CD4-positive, alpha-beta T cell treated with Interleukin-15 for 4 hours (primary cell): Measurements from ENCODE around the gene HAND1.

Source experiments
- DNase-seq: peaks from one replicate; pipeline ENCODE4 v3.0.0-alpha.2; 2020; ENCODE audit warnings: low spot score

The HAND1 gene

GRCh38 chr5:154505567-154505966, 27.5 kb upstream of the HAND1 start:
- no peak for DNase-seq

- DNase-seq, result no peak
These were observed 25.6 kb upstream of the HAND1 start for GRCh38 chr5:154503698-154504039.

- no peak for DNase-seq
These were observed 24.2 kb upstream of the HAND1 start for GRCh38 chr5:154502180-154502579.

DNA sequence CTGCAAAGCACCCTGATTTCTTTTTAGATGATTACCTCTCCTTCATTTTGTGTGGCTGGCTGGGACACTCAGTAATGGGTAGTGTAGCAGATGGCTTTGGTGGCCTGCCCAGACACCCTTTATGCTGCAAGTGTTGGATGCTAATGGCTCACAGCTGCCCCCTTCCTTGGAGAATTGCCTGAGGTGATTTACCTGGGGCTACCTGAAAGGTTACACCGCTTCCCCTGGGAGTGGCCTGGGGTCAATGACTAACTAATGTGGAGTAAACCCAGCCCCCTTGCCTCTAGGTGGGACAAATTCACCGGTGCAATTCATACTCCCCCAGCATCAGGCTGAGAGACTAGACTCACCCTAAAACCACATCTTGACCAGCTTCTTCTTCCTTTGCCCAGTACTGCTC, 23.5 kb upstream of the HAND1 start:
- DNase-seq, result no peak

GRCh38 chr5:154498994-154499393, 21.0 kb upstream of the HAND1 start:
- no peak for DNase-seq

GRCh38 chr5:154498591-154498990, 20.6 kb upstream of the HAND1 start:
- DNase-seq, result no peak

DNA sequence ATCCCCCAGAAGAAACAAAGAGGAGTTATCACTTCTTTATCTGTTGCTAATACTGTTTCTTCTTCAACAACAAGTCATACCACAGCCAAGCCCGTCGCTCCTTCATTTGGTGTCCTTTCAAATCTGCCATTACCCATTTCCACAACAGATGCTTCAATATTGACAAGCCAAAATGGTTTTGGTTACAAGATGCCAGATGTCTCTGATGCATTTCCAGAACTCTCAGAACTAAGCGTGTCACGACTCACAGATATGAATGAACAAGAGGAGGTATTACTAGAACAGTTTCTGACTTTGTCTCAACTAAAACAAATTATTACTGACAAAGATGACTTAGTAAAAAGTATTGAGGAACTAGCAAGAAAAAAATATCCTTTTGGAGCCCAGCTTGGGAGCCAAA, 16.0 kb upstream of the HAND1 start:
- DNase-seq, result no peak

GRCh38 chr5:154493274-154493673, 15.2 kb upstream of the HAND1 start:
- DNase-seq, result no peak

GRCh38 chr5:154491941-154492340, 13.9 kb upstream of the HAND1 start:
- no peak for DNase-seq

GRCh38 chr5:154487541-154487940, 9.5 kb upstream of the HAND1 start:
- DNase-seq, result no peak

GRCh38 chr5:154486427-154486866, 8.4 kb upstream of the HAND1 start:
- no peak for DNase-seq

- DNase-seq, result no peak
These were observed 7.9 kb upstream of the HAND1 start for GRCh38 chr5:154485850-154486426.

DNA sequence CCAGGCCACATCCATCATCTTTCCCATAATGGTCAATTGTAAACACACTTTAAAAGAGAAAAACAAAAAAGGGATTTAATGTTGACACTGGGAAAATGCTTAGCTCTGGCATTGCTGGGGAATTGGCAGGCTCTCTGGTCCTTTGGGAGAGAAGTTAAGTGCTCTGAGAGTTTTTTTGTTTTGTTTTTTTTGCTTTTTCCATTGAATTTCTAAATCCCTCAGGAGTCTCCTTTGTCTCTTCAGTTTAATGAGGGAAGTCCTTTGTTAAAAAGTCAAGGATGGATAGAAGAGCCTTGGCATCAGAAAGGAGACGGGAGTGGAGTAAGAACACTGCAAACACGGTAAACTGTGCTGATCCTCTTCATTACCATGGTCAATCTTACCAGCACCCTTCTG, 7.1 kb upstream of the HAND1 start:
- DNase-seq, result no peak

DNA sequence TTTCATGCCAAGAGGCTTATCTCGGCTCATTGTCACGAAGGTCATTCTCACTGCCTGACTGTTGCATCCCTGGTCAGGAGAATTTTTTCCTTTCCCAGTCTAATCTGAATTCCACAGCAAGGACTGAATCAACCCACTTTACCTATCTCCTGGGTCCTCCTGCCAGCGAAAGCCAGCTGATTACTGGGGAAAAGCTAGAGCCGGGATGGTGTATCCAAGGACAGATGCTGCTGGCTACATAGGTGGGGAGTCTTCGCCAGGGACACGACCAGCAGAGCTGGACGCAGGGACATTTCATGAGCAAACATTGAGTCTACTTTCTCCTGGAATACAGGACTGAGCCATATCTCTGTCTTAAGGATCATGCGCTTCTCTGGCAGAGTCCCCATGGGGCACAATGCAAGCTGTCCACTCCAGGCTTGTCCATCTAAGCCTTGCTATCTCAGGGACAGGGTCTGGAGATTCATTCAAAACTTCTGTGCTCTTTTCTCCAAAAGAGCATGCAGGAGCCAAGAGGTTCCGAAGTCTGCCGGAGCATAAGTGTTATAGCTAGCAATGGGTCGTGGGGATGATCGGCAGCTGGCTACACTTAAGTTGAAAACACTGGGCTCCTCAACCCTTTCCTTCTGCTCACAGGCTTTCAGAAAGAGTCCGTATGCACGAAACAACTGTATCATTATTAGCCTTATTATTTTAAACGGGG, 6.5 kb upstream of the HAND1 start:
- DNase-seq, result no peak

DNA sequence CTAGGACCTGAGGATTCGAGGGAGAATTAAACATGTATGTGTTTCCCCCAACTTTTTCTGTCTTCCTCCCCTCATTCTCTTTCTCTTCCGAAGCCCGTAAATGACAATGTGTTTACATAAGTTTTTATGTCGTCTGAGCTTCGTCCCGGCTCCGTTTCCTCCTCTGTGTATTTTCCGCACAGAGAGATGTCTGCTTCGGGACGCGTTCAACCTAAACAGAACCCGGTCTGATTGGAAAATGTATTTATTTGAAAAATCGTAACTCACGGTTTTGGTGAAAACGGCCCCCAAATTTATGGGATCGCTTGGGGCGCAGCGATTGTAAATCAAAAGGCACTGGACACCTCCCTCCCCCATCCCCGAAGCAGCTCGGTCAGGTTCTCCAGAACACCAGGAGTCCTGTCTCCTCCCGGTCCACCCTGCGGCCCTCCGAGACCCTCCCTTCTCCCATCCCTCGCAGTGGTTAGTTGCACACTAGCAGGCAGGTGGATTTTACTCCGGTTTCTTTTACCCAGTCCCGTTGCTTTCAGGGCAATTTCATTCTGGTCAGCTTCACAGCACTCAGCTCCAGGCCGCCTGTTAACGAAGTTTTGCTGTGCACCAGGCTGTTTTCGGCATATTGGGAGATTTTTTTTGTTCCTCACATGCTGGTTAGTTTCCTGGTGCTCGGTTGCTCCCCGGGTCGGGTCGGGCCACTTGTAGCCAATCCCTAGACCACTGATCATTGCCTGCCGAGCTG, 5.8 kb upstream of the HAND1 start:
- no peak for DNase-seq

DNA sequence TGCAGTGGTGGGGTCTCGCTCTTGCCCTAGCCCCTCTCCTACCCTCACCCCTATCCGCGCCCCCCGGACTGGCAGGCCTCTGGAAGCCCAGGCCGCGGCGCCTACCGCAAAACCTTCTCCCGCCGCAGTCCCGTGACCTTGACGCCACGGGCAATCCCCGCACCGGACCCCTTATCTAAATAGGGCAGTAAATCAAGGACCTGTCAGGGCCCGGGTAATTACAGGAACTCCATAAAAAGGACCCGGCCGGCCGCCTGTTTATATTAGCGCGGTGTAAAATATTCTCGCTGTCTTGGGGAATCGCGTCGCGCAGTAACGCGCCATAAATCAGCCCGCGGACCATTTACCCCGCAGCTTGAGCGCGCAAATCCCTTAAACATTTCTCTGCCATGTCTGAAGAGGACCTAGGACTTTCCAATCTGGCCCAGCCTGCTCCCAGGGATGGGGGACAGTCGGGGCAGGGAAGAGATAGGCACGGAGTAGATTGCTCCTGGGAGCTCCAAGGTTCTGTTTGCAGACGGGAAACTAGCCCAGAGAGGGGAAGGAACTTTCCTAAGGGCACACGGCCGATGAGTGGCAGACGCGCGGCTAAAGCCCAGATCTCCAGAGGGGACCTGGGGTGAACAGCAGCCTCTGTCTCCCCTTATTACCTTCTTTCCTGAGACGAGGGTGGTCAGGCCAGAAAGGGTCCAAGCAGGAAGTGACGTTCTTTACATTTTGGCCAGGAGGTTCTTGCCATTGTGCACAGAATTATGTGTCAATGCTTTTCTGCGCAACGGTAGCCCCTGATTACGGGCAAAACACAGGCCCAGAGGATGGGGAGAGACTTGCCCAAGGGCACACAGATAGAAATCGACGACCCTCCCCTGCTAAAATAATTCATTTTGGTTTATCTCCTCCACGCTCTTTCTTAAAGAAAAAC, 4.8 kb upstream of the HAND1 start:
- DNase-seq, result no peak

DNA sequence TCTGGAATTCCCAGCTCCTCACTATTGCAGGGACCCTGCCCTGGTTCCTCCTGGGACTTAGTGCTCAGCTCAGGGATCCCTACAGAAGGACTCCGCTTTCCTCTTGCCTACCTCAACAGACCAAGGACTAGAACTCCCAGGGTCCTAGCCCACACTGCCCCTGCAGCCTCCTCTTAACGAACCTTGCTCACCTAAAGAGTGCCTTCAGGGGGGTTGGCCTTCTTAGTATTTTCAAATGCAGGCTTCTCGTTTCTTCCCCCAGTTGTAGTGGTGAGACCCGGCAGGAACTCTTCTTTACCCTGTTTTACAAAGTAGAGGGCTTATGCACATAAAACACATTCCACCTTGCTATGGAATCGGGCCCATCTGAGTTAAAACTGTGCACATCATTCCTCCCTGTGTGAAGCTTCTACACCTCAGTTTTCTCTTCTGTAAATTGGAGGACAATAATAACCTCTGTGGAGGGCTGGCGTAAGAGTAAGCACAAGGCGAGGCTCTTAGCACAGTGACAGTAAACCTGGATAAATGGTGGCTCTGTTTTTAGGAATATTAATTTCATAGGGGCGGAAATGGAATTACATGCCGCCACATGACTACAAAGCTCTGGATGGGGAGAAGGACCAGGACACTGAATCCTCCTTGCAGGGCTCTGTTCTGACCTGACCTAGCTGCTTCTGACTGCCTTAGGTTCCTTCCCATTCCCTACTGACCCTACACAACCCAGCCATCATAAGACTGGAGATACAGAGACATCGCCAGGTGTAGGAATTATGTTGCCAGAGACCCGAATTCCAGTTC, 3.8 kb upstream of the HAND1 start:
- no peak for DNase-seq

GRCh38 chr5:154480847-154481246, 2.8 kb upstream of the HAND1 start:
- DNase-seq, result no peak

GRCh38 chr5:154479944-154480750, 2.1 kb upstream of the HAND1 start:
- DNase-seq, result no peak

- DNase-seq, result no peak
These were observed 1.3 kb upstream of the HAND1 start for GRCh38 chr5:154479160-154479943.
